Mucosa of gallbladder (tissue), 1 donor: Measurements from ENCODE around the gene SERHL2. TPM values are rescaled to one million over a fixed set of nuclear protein-coding genes. Genes with fewer than 3 reads are reported as not detected.
"Not testable (repeated sequence)": the region's sequence is repeated elsewhere in the genome, so short reads cannot be mapped to it uniquely, and the experiment has no call there.

Experiments used
- DNase-seq: peaks from one replicate; pipeline ENCODE4 v3.0.0-alpha.2; 2020; ENCODE audit warnings: low spot score
- total RNA-seq: library from RNA; stranded (reverse); gene quantifications from one replicate; pipeline ENCODE4 v1.2.1, GENCODE V29; 2021
- donor health status: DM: no; HTN: no; CAD: no.

The SERHL2 gene
- total RNA-seq, 1 donor from 2014 or later: 2.9 TPM

DNA sequence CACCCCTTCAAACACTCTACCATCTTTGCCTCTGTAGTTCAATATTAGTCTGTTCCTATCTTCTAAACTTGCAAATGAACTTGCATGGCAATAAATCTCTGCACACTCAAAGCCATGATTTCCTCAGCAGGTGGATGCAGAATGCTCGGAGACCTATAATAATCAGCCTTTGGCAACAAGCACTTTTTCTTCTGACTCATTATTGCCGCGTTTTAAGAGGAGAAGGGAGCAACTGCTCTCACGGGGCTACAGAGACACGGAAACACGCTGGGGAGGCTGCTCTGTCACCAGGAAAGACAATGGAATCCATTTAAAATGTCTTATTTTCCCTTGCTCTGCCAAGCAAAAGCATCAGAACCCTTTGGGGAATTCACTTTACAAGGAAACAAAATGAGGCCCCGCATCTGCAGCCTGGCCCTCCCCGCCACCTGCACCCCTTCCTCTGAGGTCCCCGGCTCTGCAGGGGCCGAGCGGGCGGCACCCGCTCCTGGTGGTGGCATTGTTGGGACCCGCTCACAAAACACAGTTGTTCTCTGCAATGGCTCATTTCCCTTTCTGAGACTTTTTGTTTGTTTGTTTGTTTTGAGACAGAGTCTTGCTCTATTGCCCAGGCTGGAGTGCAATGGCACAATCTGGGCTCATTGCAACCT, 18.5 kb upstream of the SERHL2 start:
- not testable (repeated sequence) for DNase-seq

DNA sequence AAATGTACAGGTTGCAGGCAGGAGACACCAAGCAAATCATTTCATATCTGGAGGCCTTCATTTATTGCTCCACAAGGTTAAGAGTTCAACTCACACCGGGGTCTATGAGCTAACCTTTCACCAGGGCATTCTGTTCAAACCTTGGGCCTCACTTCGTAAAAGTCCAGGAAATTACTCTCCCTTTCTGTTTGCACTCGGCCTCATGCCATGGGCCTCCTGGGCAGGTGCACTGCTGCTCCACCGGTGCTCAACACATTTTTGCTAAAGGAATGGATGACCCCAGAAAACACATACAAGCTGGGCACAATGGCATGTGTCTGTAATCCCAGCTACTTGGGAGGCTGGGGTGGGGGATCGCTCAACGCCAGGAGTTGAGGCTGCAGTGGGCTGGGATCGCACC, 17.6 kb upstream of the SERHL2 start:
- no peak for DNase-seq

DNA sequence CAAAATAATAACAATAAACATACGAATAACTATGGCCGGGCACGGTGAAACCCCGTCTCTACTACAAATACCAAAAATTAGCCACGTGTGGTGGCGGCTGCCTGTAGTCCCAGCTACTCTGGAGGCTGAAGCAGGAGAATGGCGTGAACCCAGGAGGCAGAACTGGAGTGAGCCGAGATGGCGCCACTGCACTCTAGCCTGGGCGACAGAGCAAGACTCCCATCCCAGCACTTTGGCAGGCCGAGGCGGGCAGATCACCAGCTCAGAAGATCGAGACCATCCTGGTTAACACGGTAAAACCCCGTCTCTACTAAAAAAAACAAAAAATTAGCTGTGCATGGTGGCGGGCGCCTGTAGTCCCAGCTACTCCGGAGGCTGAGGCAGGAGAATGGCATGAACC, 17.1 kb upstream of the SERHL2 start:
- DNase-seq: not testable (repeated sequence)

DNA sequence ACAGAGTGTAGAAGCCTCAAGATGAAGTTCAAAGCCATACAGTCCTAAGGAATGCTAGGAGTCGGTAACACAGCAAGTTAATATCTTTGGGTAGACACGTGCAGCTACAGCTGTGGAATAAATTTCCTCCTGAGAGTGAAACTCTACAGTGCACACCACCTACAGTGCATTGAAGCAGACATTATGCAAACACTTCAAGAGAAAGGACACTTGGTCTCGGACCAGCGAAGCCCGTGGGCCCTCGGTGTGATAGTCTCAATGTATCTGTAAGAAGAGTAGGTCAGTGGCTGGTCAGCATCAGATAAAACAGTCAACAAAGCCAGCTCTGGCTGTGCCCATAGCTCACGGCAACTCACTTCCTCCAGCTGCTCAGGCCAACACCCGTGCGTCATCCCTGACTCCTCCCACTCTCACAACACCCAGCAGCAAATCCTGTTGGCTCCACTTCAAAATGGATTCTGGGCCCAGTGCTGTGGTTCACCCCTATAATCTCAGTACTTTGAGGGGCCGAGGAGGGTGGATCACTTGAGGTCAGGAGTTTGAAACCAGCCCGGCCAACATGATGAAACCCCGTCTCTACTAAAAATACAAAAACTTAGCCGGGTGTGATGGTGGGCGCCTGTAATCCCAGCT, 16.4 kb upstream of the SERHL2 start:
- DNase-seq: not testable (repeated sequence)

DNA sequence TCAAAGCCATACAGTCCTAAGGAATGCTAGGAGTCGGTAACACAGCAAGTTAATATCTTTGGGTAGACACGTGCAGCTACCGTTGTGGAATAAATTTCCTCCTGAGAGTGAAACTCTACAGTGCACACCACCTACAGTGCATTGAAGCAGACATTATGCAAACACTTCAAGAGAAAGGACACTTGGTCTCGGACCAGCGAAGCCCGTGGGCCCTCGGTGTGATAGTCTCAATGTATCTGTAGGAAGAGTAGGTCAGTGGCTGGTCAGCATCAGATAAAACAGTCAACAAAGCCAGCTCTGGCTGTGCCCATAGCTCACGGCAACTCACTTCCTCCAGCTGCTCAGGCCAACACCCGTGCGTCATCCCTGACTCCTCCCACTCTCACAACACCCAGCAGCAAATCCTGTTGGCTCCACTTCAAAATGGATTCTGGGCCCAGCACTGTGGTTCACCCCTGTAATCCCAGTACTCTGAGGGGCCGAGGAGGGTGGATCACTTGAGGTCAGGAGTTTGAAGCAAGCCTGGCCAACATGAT, 14.5 kb upstream of the SERHL2 start:
- DNase-seq: not testable (repeated sequence)

DNA sequence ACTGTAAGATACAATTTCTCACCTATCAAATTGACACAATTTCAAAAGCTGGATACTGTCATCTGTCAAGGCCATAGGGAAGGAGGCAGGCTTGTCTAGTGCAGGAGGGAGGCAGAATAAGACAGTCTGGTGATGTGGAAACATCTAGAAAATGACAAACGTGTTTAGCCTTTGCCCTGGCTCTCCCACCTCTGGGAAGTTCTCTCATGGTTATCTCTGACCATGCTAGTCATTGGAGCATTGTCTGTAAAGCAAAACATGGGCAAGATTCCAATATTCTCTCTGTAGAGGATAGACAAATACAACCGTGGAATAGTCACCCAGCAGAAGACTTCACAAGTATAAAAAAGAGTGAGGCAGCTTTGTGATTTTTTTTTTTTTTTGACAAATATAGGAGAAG, 9.1 kb upstream of the SERHL2 start:
- no peak for DNase-seq

DNA sequence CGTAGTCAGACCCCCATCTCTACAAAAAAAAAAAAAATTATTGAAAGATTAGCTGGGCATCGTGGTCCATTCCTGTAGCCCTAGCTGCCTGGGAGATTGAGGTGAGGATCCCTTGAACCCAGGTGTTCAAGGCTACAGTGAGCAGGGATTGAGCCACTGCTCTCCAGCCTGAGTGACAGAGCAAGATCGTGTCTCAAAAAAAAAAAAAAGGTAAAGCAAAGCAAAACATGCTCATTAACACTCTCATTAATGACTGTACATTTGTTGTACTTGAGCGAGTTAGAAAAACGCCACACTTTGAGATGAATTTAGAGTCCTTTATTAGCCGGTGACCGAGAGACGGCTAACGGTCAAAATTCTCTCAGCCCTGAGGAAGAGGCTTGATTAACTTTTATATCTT, 6.2 kb upstream of the SERHL2 start:
- no peak for DNase-seq

DNA sequence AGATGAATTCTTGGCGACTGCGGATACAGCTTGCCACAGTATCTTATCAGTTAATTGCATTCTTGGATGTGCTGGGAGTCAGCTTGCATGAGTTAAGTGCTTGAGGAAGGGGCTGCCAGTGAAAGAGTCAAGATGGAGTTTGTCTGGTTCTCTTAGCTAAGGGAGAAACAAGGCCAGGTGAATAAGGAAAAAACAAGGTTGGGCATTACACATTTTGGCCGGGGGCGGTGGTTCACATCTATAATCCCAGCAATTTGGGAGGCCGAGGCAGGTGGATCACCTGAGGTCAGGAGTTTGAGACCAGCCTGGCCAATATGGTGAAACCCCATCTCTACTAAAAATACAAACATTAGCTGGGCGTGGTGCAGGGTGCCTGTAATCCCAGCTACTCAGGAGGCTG, 5.6 kb upstream of the SERHL2 start:
- not testable (repeated sequence) for DNase-seq

DNA sequence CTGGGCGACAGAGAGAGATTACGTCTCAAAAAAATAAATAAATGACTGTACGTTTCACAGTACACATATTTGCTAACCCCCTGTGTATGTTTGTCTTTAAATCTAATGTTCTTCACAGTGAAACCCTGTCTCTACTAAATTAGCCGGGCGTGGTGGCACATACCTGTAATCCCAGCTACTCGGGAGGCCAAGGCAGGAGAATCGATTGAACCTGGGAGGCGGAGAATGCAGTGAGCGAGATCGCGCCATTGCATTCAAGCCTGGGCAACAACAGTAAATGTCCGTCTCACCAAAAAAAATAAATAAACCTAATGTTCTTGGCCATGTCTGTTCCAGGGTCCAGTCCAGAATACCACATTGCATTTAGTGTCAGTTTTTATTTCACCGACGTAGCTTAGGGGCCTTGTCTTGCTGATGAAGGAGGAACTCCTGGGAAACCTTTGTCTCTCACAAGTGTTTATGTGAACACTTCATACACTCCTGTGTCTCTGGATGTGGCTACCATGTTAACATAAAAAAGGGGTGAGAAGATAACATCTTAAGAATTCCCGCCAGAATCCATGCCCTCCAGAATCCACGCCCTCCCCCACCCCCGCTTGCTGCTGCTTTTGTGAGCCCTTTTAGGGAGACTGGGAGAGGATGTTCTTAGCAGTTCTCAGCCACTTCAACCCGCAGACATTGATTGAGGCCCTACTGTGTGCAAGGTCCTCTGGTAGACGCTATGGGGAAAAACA, 5.0 kb upstream of the SERHL2 start:
- no peak for DNase-seq

DNA sequence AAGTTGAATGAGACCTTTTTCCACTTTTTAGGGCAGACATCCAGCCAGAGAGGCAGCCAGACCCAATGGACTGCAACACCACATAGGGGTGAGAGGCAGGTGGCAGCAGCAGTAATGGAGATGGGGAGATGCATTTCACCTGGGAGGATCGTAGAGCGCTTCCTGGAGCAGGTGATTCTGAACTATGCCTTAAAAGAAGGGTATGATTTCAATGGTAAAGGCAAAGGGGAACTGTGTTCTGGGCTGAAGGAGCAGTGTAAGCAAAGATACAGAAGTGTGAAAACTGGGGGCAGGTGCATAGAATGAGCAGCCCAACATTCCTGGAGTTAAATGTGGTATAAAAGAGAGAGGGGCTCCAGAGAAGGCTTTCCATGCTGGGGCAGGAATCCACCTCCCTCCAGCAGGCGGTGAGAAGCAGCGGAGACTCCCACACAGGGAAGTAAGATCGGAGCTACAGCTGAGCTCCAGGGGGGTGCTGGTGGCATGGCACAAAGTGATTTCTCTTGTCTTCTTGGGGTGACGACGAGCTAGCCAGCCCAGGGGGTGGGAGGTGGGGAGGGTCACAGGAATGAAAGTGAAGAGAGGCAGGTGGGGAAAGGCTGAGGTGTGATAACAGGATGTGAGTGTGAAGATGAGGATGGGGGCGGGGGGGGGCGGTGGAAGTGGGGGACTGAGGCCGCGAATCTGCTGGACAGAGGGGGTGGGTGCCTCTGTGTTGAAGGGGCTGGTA, 4.3 kb upstream of the SERHL2 start:
- no peak for DNase-seq

DNA sequence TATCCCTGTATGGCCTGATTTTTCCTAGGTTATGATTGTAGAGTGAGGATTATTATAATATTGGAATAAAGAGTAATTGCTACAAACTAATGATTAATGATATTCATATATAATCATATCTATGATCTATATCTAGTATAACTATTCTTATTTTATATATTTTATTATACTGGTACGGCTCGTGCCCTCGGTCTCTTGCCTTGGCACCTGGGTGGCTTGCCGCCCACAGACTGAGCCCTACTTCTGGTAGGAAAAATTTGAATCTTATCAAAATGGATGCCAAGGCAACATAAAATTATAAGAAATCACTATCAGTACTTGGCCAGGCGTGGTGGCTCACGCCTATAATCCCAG, 1.5 kb upstream of the SERHL2 start:
- DNase-seq: not testable (repeated sequence)

DNA sequence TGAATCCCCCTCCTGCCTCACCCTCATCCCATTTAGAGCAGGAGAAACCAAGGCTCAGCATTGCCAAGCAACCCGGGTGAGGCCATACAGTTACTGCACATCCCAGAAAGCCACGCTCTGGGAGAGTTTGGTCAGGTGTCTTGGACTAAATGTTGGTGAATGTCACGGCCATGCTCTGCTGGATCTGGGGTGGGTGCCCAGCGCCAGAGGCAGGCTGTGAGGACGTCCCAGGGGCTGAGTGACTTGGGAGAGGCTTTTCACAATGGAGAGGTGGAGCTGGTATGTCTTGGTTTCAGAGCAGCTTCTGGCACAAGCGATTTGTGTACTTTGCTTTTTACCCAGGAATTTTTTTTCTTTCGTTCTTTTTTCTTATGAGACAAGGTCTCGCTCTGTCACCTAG, 6.6 kb downstream of the SERHL2 start:
- no peak for DNase-seq

DNA sequence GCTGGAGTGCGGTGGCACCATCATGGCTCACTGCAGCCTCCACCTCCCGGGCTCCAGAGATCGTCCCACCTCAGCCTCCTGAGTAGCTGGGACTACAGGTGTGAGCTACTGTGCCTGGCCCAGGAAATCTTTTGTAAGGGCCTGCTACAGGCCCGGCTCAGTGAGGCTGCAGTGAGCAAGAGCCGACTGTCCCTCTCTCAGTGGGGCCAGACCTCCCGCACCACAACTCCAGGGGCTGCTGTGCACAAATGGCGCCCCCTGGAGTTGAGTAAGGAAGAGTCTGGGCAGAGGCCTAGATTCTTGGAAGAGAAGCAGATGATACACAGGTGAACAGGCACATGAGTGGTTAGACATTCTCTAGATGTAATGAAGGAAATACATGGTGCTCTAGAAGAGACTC, 7.0 kb downstream of the SERHL2 start:
- DNase-seq: no peak

DNA sequence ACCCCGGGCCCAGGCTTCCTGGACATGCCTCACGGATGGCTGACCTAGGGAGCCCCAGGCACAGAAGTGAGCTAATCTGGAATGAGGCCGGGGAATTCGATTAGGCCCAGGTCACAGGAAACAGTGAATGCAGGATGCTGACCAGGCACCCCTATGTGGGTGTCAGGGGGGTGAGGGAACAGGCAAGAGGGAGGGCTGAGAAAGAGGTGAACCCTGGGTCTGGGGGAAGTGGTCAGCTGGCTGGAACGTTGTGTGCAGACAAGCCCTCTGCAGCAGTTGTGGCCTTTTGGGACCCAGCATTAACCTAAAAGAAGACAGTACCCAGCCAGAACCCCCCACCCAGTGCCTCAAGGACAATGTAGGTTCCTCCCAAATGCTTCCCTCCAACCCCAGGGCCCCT, 8.1 kb downstream of the SERHL2 start:
- DNase-seq: no peak

DNA sequence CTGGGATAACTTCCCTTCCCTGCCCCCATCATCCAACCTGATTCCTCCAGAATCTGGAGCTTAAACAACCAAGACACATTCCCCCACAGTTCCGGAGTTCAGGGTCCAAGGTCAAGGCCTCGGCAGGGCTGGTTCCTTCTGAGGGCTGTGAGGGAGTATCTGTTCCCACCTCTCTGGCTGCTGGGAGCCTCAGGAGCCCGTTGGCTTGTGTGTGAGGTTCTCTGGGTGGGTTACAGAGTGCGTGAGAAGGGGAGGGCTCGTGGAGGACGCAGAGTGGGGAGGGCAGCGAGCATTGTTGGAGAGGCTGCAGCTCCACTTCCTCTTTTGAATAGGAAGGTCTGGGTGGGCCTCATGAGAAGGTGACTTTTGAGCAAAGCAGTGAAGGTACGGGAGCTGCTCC, 8.5 kb downstream of the SERHL2 start:
- no peak for DNase-seq

DNA sequence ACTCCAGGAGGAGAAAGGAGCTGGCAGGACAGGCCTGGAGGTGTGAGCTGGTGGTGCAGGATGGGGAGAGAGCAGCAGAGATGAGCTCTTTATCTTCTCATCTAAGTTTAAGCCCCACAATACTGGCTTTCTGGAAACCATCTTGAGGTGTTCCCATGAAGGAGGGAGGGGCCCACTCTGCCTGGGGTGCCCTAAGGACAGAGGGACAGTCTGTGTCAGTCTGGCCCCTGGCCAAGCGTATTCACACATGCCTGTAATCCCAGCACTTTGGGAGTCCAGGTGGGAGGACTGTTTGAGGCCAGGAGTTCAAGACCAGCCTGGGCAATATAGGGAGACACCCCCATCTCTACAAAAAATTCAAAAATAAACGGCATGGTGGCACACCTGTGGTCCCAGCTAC, 8.9 kb downstream of the SERHL2 start:
- no peak for DNase-seq

DNA sequence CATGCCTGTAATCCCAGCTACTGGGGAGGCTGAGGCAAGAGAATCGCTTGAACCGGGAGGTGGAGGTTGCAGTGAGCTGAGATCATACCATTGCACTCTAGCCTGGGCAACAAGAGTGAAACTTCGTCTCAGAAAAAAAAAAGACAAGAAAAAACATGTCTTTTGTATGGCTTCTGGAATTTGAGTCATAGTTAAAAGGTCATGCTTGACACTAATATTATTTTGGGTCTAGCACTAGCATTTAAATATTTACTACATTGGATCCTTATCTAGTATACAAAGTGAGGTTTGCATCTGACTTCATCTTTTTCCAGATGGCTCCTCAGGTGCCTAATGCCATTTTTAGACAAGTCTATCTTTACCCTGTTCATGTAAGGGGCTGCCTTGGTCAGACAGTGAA, 10.2 kb downstream of the SERHL2 start:
- DNase-seq: not testable (repeated sequence)

DNA sequence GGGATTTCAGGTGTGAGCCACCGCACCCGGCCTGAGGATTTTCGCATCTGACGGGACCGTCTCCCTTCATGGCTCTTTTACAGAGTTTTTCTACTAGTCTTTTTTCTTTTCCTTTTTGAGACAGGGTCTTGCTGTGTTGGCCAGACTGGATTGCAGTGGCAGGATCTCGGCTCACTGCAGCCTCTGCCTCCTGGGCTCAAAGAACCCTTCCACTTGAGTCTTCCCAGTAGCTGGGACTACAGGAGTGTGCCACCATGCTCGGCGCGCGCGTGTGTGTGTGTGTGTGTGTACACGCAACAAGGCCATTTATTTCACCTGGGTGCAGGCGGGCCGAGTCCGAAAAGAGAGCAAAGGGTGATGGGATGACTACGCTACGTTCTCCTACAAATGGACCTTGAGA, 10.9 kb downstream of the SERHL2 start:
- no peak for DNase-seq

DNA sequence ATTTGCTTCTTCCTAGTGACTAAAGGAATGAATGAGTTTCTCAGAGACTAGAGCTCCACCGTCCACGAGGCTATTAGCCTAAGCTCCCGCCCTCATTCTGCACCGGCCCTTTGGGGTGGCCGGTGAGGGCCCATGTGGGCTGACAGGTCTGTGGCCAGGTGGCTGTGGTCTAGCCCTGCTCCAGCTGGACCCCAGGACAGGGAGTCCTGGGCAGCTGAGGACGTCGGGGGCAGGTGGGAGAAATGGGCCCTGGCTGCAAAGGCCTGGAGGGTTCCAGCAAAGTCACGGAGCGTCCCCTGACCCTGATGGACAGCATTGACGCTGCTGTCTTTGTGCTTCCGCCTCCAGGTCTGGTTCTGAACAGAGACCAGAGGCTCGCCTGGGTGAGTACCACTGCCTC, 12.2 kb downstream of the SERHL2 start:
- no peak for DNase-seq

DNA sequence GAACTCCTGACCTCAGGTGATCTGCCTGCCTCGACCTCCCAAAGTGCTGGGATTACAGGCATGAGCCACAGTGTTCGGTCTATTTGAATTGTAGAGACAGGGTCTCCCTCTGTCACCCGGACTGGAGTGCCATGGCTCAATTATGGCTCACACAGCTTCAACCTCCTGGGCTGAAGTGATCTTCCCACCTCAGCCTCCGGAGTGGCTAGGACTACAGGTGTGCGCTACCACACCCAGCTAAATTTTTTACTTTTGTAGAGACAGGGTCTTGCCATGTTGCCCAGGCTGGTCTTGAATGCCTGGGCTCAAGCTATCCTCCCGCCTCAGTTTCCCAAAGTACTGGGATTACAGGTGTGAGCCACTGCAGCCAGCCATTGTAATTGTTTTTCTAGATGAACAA, 14.2 kb downstream of the SERHL2 start:
- not testable (repeated sequence) for DNase-seq

DNA sequence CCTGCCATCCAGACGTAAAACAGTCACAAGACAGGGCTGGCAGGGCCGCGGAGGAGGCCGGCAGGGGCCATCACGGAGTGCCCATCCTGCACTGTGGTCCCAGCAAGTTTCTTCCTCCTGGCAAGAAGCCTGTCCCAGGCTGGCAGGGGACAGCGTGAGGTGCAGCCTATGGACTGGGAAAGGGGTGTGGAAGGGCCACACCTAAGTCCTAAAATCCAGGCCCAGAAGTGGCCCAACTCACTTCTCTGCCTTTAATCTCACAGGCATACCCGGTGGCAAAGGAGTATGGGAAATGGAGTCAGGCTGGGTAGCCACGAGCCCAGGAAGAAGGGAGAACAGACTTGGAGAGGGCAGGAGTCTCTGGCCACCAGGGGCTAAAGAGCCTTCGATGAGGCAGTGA, 16.8 kb downstream of the SERHL2 start:
- not testable (repeated sequence) for DNase-seq

DNA sequence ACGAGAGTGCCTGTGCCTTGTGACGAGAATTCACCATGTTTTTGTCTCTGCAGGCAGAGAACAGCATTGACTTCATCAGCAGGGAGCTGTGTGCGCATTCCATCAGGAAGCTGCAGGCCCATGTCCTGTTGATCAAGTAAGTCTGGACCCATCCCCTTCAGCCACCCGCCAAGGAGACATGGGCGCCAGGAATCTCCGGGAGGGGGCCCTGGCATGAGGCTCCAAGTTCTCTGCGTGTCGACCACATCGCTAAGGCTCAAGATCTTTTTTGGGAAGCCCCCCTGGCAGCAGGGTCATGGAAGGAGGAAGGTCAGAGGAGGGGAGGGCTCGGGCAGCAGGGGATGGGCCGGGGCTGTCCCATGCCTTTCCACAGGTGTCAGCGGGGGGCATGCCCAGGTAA, 17.3 kb downstream of the SERHL2 start:
- DNase-seq: not testable (repeated sequence)
